EL (cell line): ENCODE results near the gene KIF16B.

ENCODE experiments used
- DNase-seq: peaks from one replicate; pipeline ENCODE4 v3.0.0-alpha.2; 2016

KIF16B gene

DNA sequence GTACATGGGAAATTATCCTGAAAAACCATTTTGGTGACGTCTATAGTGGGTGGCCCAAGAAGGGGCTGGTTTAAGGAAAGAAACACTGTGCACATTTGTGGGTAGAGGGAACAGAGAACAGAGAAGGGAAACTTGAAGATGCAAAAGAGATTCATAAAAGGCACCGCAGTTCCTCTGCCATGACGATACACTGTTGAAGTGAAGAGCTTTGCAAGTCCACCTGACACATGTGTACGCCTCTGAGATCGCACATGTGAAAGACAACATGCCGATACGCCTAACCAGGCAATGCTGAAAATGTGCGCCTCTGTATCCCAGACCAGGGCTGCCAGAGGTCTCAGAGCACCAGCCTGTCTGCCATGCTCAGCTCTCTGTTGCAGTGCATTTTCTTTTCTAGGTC, 180.9 kb downstream of the KIF16B start:
- DNase-seq = no peak

DNA sequence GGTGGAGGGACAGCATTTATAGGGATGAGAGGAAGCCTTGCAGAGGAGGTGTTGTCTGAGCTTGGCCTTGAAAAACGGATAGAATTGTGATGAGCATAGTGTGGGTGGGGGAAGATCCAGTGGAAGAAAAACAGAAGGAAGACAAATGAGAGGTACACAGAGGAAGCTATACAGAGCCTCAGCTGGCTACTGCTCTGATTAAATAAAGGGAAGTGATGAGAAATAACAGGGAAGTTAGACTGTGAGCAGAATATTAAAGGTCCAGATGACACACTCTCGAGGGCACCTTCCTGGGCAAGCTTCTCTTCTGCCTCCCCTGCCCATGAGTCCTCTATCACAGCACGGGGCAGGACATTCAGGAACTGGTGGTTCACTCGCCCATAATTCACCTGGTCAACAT, 182.3 kb downstream of the KIF16B start:
- DNase-seq = no peak

DNA sequence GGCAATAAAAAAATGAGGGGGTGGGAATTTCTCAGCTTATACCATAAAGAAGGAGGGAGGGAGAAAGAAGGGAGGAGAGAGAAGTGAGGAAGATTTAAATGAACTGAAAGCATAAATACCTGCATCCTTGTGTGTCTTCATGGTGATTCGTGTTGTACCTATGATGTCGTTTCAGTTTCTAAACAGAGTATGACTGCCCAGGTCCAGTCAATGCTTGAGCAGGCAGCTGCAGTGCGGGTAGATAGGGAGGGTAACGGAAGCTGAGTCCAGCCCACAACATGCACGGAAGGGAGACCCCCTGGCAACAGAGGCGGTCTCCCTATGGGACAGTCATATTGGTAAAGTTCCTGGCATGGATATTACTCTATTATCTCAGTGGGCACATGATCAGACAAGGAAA, 184.5 kb downstream of the KIF16B start:
- DNase-seq = no peak

DNA sequence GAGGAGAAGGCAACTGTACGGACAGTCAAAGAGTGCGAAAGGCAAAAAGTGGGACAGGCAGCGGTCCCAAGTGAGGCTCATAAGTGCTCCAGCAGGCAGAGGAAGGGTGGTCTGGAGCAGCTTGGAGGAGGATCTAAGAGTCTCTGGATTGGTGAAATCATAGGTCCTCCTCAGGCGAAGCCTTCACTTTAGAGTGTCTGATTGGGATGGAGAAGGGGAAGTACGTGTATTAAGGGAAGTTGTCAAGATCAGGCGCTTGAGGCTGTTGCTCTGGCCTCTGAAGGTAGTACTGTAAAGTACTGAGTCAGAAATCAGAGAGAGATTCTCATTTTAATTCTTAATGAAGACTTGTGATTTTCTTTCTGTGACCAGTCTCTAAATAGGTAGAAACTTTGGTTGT, 185.6 kb downstream of the KIF16B start:
- DNase-seq = no peak

DNA sequence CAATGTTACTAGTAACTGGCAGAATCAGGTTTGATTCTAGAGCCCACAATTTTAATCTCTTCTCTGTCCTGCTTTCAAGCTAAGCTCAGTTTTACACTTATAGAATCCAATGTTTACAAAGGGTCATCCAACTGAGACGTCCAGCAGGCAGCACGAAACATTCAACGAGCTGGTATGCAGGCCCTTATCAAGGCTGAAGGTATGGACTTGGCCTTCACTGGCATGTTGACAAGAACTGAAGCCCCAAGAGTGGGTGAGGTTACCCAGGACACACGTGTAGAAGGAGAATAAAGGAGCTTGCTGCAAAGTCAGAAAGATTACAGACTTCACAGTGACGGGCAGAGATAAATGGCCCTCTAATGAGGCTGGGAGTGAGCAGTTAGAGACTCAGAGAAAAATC, 187.4 kb downstream of the KIF16B start:
- no peak for DNase-seq

DNA sequence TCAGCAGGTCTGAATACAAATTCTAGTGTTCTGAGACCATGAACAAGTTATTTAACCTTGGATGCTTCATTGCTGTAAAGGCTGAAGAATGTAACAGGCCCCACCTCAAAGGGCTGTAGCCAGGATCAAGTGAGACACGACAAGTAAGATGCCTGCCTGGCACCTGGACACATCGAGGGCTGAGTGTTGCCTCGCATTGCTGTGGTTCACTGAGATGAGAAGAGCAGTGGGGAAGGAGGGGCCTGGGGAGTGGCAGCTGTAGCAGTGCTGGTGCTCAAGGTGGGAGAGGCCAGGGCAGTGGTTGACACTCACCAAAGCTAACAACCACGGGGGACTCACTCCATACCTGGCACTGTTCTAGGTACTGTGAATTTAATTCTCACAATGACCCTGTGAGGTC, 187.8 kb downstream of the KIF16B start:
- no peak for DNase-seq

DNA sequence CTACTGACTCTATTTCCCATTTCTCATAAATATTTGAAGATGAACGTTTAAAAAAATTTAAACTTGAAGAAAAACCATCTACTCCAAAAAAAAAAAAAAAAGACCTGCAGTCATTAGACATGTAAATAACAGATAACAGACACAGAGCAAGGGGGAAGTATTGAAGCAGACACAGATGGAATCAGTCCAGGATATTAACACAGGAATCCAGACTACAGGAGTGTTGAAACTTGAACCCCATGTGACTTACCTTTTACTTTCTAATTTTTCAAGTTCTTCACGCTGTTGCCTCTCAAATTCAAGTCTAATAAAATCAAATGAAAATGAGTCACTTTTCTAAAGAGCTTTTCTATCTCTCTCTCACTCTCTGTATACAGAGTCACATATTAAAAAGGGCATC, 191.8 kb downstream of the KIF16B start:
- DNase-seq = no peak

DNA sequence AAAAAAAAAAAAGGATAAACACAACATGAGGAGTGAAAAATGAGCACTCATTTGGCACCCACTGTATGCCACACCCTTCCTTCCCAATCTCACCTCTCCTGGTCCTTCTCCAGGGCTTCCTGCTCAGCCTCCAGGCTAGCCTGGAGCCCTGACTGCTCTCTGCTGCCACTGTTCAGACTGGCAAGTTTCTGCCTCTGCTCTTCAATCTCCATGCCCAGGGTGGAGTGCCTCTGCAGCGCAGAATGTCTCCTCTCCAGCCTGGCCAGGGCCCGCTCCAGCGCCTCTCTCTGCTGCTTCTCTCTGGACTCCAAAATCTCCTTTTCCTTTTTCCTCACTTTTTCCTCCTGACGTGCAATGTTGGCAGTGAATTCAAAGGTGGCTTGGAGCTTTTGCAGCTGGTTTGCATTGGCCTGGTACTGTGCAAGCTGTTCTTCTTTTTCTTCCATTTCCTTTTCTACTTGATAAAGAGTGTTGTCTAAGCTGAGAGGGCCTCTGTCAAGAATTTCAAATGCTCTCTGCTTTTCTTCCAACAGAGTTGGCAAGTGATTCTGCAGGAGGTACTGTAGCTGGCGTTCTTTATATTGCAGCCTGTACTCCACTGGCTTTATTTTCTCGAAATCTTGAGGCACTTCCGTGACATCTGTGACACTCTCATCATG, 194.4 kb downstream of the KIF16B start:
- no peak for DNase-seq

DNA sequence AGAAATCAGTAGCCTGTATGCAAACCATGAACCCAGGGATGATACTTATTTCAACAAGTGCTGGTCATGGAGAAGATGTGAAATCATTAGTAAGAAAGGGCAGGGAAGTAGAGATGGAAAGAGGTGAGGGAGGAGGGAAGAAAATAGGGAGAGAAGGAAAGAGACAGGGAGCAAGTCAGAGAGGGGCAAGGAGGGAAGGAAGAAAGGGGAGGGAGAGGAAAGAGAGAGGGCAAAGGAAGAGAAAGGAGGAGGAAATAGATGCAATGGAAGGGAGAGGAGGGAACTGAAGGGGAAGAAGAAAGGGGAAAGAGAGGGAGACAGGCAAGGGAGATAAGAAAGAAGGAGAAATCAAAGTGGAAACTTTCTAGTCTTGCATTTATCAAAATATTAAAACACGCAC, 195.1 kb downstream of the KIF16B start:
- no peak for DNase-seq

DNA sequence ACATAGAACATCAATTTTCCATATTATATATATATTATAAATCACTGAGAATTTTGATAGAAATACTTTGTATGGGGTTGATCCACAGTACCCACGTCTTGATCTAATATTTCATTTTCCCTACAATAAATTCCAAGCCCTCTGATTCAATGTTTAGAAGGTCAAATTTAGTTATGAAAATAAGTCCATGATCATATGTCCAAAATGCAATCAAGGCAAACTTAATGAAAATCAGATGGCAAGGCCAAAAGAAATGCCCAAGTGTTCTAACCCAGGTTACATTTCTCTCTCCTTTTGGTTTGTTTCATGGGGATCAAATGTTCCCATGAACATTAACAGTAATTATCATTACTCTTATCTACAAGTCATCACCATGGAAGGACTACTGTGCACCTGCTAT, 203.8 kb downstream of the KIF16B start:
- no peak for DNase-seq

DNA sequence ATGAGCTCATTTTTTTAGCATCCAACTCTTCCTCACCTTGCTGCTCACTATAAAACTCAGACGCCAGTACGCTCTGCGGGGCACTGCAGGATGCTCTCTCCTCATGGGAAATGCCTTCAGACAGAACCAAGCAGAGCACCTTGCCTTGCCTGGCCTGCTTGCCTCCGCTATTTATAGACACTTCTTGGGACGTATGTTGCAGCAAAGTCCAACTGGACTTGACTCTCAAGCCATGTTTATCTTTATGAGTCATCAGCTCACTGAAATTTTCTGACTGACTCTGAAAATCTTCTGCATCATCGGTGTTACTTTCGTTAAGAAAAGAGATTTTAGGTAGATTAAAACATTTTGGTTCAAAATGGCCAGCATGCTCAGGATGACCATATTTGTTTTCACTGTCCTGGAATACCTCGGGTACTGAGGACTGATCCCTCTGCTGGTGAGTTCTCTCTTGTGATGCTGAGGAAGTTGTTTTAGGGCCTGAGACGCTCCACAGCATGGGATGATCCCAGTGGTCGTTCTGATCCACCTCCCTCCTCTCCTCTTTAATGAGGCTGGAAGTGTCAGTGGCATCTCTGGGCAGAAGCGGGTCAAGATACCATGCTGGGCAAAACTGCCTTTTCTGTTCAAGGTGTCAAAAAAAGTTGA, 204.5 kb downstream of the KIF16B start:
- peak; percentile 13 for DNase-seq

DNA sequence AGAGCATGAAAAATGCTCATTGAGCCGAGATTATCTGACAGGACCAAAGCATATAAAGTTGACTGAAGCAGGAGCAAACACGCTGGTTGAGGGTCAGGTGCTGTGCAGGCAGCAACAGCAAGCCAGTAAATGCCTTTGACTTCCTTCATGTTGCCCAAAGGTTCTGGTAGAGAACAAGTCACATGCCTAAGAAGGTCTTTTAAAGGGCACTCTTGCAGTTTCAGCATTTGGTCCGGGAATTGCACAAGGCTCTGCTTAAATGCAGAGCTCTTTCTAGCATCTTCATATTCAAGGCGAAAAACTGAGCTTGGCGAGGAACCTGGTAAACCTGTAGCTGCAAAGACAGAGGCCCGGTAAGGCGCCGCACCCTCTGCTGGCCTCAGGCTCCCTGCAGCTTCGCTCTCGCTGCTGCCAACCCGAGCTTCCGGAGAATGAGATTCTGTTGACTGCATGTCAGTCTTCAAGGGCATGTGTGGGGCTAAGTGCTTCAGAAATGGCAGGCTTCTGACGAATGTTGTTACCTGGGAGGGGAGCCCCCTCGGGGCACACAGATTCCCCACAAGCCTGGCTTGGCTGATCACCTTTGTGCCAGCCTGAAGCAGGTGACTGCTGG, 205.2 kb downstream of the KIF16B start:
- DNase-seq = no peak

DNA sequence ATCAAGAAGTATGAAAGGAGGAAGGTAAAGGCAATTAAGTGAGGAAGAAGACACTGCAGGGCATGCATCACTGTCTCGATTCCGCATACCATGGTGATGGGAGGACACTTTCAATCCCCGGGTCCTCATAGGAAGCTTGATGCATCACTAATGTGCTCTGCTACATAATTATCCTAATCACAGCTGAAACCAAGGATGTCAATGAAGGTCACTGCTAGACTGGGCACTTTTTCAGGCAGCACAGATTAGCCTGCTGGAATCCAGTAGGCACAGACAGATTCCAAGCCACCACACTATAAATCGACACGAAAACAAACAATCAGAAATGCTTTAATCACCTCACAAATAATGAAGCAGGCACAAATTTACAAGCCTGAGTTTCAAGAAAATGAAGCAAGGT, 206.7 kb downstream of the KIF16B start:
- no peak for DNase-seq

DNA sequence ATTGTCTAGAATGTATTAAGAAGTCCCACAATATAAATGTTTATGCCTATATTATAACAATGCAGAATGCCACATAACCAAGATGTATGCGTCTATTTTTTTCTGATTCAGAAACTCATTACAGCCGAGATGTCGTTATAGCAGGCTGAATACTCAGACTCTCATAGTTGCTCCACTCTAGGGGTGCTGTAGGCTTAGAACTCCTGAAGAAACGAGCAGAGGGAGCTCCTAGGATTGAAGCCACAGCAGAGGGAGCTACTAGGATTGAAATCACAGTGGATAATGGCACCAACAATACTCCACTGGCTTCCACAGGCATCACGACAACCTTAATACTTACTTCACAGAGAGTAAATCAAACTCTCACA, 208.9 kb downstream of the KIF16B start:
- DNase-seq = no peak

DNA sequence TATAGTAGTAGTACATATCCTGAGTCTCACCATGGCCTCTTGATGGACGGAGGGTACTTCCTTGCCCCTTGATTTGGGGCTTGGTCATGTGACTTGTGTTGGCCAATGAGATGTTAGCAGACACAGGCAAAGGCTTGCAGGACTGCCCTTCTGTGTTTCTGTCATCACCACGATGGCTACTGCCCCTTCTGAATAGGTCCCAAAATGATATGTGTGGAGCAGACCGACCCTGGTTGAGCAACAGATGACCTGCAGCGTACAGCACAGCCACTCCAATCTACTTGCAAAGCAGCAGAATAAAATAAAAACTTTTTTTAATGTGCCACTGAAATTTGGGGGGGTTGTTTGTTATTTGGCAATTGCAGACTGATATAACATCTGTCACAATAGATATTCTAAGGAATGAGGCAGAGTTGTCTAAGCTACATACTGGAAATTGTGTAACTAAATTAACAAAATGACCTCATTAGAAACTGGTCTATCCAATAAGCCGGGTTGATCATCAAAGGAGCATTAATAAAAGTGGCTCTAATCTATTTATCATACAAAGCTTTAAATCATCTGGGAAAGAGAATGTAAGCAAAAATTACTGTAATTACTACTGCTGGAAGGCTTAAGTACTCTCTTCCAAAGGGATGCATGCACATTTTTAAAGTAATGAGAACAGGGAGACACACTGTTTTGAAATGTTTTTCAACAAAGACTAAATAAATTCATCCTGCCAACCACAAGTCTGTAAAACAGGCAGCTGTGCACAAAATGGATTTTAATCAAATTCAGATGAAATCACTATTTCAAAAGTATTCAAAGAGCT, 209.5 kb downstream of the KIF16B start:
- no peak for DNase-seq

DNA sequence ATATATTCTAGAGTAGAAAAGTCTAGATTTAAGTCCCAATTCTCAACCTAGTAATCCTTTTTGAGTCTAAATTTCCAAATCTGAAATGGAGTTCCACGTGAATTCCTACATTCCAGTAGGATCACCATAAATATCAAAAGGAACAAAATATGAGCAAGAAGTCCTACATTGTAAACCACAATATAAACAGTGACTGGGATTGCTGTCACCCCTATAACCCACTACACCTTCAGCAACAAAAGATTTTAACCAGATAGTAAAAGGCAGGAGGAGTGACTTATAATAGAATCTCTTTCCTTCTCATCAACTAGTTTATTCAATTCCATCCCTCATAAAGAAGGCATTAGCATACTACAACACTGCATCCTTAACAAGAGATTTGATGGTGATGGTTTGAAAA, 210.6 kb downstream of the KIF16B start:
- no peak for DNase-seq

DNA sequence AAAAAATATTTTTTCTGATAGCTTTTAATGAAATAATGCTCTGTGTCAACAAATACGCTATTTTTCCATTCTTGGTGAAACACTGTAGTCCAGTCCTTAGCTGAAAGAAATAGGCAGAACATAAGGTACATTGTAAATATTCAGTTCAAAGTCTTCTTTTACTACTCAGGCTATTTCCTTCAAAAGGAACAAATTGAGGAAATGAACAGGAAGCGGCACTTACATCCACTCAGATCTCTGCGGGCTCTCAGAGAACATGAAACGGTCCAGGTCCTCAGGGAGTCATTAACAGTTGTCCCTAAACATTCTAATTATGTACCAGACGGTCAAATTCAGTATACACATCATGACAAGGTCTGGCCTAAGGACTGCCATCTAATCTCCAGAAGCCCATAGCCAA, 212.6 kb downstream of the KIF16B start:
- no peak for DNase-seq

DNA sequence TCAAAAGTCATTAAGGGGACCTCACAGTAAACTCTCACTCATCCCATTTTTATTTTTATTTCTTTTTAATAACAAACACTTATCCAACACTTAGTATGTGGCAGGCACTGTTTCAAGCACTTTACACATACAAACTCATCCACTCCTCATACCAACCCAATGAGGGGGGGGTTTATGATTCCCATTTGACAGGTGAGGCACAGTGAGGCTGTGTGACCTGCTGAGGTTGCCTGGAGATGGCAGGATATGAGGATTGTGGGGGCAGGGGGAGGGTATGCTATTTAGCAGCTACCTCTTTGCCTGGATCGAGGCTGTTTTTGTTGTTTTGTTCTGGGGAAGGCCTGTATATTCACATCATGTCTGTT, 219.8 kb downstream of the KIF16B start:
- DNase-seq = no peak

DNA sequence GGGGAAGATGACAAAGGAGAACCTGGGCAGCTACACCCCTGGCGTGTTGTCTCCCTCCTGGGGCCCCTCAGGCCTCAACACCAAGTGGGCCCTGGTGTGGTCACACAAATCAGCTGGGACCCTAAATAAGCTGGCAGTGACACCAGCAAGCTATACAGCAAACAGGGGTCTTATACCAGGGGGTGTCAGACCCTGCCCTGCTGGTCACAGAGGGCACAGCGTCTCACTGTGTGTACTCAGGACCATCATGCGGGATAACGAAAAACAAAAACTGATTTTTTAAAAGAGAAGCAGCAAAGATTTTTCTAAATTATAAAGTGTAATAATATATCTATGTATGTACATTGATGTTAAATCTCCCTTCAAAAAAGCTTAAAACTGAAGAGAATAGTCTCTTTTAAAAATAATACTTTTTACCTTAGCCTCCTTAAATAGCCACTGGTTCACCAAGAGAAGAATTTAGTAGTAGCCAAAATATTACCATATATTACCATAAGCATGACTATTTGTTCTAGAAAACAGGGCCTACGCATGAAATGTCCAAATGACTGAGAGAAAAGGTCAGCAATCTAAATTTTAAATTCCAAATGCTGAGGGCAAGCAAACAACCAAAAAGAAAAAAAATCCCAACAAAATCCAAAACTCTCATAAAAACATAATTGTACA, 220.4 kb downstream of the KIF16B start:
- DNase-seq = no peak

DNA sequence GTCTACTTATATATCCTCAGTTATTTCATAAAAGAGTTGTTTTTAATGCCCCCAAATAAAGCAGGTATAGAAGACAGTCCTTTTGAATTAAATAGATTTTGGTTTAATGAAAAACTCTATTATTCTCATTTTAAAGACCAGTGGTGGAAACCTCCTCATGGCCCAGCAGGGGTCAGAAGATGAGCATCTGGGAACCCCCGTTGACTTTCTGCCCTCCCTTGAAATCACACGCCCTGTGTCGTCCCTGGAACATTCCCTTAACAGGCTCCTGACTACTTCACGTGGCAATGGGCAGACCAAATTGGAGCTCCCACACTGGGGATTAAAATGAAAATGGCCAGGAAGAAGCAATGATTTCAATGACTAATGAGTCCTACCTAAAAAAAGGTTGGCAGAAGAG, 220.9 kb downstream of the KIF16B start:
- DNase-seq = no peak

DNA sequence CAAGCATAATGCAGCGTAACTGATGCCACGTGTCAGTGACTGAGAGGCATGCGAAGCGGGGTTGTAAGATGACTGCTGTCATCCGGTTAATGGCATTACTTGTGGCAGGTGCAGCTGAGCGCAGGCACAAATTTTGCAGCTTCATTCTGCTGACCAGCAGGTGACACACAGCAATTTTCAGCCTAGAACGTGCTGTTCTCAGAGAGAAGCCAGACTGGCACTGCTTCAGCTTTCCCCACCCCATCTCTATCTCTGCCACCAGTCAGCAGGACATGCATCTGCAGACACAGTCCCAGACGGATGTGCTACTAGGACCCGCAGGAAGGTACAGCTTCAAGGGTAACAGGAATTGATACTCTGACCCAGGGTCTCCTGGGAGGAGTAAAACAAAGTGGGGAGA, 221.8 kb downstream of the KIF16B start:
- no peak for DNase-seq

DNA sequence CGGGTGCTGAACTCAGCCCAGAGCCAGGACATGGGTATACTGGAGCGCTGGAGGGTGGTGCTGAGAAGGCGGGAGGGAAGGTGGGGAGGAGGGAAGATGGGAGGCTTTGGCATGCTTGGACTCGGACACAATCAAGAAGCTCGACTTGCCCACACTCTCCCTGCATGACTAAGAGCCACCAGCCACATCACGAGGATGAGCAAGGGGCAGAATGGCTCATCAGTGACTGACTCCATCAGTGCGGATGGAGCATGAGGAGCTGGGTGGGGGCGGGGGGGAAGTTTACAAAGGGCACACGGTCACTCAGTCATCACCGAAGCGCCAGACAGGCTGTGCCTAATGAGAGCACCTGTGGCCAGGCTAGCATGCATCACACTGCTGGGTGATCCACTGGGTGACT, 222.8 kb downstream of the KIF16B start:
- peak; percentile 83 for DNase-seq

DNA sequence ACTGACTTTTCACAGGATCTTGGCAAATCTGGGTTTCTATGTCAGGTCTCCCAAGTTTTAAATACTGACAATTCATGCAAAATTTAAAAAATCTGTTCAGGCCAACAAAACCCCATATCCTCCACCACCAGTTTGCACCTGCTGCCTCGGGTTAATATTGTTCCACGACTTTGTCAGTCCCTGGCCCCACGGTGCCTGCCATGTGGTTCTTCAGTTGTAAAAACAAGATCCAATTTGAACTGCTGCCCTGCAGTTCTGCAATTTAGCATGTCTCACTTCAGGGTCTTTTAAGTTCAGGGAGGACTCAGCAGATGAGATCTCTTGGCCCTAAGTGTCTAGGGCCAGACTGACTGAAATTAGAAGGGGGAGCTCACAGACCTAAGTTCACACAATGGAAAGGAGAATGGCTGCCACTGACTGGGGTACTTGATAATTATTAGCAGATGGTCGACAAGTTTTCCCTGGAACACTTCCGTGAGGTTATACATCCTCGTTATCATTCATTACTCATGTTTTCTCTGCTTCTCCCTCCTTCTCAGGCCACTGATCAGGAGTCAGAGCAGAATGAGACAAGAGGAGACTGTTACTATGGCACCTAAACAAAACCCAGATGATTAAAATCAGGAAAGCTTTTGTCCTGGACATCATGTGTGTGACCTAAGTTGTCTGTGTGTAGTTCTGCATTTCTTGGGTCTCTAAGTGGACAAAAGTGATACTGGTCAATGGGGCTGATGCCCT, 223.6 kb downstream of the KIF16B start:
- peak; percentile 60 for DNase-seq
